GM10248 (cell line): ENCODE data around the gene RAN.
"Not testable (repeated sequence)": the region's sequence is repeated elsewhere in the genome, so short reads cannot be mapped to it uniquely, and the experiment has no call there.

Experiments
- CTCF ChIA-PET: fragments of 300-600 bp; sonication (Branson Sonifier 250); formaldehyde crosslinking; extraction: SDS; loops from one replicate; lab custom pipeline; 2021; ENCODE audit warnings: antibody characterized with exemption; lab: Yijun Ruan, JAX
- POLR2A ChIA-PET: fragments of 350-650 bp; sonication (Branson Sonifier 250); formaldehyde crosslinking; extraction: SDS; loops from one replicate; lab custom pipeline; 2020; ENCODE audit warnings: antibody characterized with exemption; lab: Yijun Ruan, JAX
- DNase-seq: peaks from one replicate; pipeline ENCODE4 v3.0.0; 2012; ENCODE audit errors: extremely low spot score
- CTCF ChIP-seq: IDR thresholded peaks from 2 replicates; pipeline ENCODE4 v1.5.1; 2012; ENCODE audit warnings: mild to moderate bottlenecking, low read depth; ENCODE audit errors: extremely low read depth, missing control alignments, control extremely low read depth

The RAN gene

DNA sequence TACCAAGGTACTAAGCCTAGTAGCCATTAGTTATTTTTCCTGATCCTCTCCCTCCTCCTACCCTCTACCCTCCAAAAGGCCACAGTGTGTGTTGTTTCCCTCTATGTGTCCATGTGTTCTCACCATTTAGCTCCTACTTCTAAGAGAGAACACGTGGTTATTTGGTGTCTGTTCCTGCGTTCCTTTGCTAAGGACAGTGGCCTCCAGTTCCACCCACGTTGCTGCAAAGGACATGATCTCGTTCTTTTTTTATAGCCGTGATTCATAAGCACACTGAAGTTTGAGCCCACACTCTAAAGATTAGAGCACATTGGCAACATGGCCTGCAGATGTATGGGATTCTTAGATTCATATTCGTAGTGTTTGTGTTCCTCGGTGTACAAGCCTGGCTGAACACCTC lies 24.8 kb upstream of the RAN start:
- CTCF ChIA-PET: no interaction called here
- DNase-seq: no peak
- no peak for TF ChIP-seq CTCF
- POLR2A ChIA-PET: no interaction called here

- CTCF ChIA-PET: interaction anchor here (1.2 kb wide), 1 partner anchor 8 kb away, joined by 3 read pairs; no protein-coding TSS in a partner anchor
- DNase-seq, POLR2A ChIA-PET: not testable (repeated sequence)
Observed at GRCh38 chr12:130848105-130848504, 23.8 kb upstream of the RAN start.

DNA sequence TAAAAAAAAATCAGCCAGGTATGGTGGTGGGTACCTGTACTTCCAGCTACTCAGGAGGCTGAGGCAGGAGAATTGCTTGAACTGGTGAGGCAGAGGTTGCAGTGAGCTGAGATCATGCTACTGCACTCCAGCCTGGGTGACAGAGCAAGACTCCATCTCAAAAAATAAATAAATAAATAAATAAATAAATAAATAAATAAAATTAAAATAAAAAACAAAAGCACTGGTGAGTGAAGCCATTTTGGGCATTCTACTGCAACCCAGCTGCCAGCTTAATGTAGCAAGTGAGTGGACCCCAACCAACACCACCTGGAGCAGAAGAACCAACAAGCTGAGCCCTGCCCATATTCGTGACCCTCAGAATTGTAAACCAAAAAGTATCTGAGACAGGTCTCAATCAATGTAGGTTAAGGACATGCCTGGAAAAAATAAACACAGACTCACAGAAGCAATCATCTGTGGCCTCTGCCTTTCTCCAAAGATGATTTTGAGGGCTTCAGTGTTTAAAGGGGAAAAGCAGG lies 23.0 kb upstream of the RAN start:
- POLR2A ChIA-PET, DNase-seq: not testable (repeated sequence)
- CTCF ChIA-PET: interaction anchor here (1.0 to 1.2 kb wide), 2 partner anchors 9 to 20 kb away, joined by 3 read pairs; no protein-coding TSS in a partner anchor

- CTCF ChIA-PET: interaction anchor here (1.0 kb wide), 1 partner anchor 20 kb away, joined by 3 read pairs; no protein-coding TSS in a partner anchor
- no peak for TF ChIP-seq CTCF
- DNase-seq: no peak
- POLR2A ChIA-PET: no interaction called here
Observed at GRCh38 chr12:130849561-130850417, 22.1 kb upstream of the RAN start.

DNA sequence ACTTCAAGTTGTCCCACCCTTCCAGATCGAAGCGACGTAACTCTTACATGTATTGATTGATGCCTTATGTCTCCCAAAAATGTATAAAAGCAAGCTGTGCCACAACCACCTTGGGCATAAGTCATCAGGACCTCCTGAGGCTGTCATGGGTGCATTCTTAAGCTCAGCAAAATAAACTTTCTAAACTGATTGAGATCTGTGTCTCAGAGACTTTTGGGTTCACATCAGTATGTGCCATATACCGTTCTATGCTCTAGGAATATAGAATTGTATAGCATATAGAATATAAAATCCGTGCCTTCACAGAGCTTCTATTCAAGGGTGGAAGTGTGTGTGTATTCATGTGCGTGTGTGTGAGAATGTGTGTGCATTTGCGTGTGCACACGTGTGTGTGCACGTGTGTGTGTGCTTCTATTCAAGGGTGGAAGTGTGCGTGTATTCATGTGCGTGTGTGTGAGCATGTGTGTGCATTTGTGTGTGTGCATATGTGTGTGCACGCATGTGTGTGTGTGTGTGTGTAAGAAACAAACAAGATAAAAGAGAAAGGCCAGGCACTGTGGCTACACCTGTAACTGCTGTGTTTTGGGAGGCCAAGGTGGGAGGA lies 21.3 kb upstream of the RAN start:
- DNase-seq: no peak
- no peak for TF ChIP-seq CTCF
- POLR2A ChIA-PET: no interaction called here
- CTCF ChIA-PET: no interaction called here

GRCh38 chr12:130856088-130856487 lies 15.8 kb upstream of the RAN start:
- no peak for TF ChIP-seq CTCF
- POLR2A ChIA-PET: no interaction called here
- CTCF ChIA-PET: no interaction called here
- DNase-seq: no peak

DNA sequence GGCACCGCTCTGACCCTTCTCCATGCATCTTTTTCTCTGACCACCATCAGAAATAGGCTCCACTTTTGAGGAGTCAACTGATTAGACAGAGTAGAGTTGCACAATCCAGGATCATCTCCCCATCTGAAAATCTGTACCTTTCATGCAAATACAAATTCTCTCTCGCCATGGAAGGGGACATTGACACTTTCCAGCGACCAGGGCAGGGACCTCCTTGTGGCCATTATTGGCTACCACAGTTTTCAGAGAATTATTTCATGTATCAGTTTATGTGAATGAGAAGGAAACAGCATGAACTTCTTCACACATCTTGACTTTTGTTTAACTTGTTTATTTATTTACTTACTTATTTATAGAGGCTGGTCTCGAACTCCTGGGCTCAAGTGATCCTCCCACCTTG lies 13.8 kb upstream of the RAN start:
- no peak for TF ChIP-seq CTCF
- CTCF ChIA-PET: interaction anchor here (1.6 kb wide), 1 partner anchor 246 kb away, joined by 3 read pairs; no protein-coding TSS in a partner anchor
- POLR2A ChIA-PET: no interaction called here

More for the DNA sequence above, 13.8 kb upstream of the RAN start:
- no peak for DNase-seq
